GM18909 (cell line): Measurements from ENCODE around the gene EIPR1.

Experiments used
- ATAC-seq: cut with Tn5 transposase; IDR thresholded peaks from one replicate; pipeline ENCODE4 v1.9.1; 2021; ENCODE audit warnings: mild to moderate bottlenecking; ENCODE audit not compliant: unreplicated experiment, poor library complexity

The EIPR1 gene

DNA sequence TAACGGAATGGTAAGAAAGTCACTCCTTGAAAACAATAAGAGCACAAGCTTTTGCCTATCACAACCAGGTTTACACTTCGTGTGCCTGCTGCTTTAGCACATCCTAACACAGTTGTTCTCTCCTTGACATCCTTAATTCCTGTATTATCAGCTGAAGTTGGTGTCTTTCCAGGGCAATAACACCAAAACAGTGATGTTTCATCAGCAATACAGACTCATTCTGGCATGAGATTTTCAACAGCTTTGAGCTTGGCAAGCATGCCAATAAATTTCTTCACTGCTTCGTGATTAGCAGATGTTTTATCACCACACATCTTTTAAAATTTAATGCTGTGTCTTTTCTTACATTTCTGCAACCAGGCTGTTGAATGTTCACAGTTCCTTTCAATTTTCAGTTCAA, 148.4 kb downstream of the EIPR1 start:
- ATAC-seq = no peak

DNA sequence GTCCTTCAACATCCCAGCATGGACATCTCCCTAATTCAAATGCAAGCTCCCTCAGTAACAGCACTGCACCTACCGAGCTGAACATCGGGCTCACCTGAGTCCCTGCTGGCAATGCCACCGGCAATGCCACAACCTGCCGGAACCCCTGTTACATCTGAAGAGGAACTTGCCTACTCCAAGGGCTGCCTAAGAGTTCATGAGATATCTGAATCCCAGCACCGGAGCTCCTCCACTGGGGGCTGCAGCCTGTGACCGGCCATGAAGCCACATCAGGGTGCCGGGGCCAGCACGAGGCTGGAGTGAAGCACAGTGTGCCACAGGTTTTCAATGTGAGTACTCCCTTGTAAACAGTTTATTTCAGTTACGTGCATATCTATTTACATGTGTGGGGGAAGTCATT, 152.9 kb downstream of the EIPR1 start:
- no peak for ATAC-seq

DNA sequence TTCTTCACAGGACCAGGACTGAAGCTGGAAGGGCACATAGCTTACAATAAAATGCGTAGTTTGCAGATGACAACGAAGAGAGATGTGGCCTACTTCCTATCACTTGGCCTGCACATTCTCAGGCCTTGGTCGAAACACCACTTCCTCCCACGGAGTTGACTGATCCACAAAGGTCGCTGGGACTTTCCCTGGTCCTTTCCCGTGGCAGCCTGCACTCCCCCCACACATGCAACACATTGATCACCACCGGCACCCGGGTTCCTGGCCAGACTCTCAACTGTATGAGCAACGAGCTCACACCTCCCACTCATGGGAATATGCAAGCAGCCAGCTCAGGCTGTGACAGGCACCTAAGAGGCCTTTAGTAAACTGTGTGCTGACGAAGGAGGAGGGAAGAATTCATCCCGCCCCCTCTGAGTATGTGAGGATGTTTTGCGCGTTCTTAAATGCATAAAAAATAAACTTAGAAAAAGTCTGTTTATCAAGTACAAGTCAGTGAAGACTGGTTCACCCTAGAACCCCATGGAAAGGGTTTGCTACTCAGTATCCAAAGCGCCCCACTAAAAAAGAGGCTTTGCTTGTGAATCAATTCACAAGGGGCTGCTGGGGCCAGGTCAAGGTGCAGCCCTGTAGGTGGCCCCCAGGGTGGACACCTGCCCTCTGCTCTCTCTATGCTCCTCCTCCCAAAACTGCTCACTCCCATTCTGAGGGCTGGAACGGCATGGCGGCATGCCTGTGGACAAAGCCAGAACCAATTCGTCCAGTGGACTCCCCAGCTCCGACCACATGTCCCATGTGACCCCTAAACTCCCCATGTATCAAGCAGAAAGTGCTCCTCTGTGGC, 154.3 kb downstream of the EIPR1 start:
- peak; percentile 95 for ATAC-seq

DNA sequence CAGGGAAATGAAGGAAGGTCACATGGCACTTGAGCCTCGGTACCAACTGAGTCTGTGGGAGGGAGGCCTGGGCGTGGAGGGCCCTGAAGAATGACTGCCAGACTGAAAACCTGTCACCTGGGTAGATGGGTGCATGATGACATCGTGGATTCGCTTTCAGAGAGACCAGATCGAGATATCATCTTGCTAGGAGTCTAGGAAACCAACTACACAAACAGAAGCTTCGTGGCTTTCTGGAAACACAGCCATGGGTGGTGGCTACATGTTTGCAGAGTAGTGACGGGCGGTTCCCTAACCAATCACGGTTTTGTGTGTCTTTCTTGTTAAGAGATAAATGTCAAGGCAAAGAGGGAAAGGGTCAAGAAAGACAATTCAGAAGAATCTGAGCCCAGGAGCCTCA, 155.0 kb downstream of the EIPR1 start:
- peak; percentile 67 for ATAC-seq

DNA sequence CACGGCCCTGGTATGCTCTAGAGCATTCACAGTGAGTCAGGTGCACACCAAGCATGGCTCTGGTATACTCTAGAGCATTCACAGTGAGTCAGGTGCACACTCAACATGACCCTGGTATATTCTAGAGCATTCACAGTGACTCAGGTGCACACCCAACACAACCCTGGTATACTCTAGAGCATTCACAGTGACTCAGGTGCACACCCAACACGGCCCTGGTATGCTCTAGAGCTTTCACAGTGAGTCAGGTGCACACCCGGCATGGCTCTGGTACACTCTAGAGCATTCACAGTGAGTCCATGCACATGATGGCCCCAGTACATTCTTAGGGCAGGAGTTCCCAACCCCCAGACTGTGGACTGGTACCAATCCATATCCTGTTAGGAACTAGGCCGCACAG, 158.1 kb downstream of the EIPR1 start:
- no peak for ATAC-seq

DNA sequence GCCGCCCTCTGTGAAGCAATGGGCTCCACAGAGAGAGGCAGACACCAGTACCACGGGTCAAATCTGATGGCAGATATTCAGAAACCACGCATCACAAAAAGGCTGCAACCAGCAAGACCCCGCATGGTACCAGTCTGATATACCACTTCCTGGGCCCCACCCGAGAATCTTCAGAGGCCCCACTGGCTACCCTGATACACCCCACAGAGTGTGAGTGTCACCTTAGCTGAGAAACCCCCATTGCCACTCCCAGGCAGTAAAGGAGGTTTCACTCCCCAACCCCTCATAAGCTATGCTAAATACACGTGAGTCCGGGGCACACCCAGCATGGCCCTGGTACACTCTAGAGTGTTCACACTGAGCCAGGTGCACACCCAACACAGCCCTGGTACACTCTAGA, 160.0 kb downstream of the EIPR1 start:
- ATAC-seq = no peak

DNA sequence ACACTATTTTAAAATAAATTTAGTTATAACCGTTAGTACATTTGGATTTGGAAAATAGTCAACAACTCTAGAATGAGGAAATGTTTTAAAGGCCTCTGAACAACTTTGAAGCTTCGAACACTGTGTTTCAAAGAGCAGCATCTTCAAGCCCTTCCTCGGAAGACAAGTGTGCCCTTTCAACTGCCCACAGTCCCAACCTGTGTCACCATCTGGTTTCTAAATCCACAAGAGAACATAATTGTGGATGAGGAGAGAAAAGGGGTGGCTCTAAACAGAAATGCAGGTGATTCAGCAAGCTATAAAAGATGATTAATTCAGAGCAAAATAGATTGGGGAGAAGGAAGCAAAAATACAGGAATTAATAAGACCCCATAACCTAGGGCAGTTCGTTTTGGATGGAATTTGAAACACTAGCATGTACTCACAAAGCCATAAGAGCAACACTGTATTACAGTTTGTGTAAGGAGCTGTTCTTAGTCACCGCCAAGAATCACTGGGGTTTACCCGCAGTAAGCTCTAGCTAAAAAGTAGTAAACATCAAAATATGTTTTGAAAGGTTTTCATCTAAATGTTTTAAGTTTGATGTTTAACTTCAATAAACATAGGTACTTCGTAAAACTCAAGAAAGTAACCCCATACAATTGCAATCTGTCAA, 160.7 kb downstream of the EIPR1 start:
- no peak for ATAC-seq

DNA sequence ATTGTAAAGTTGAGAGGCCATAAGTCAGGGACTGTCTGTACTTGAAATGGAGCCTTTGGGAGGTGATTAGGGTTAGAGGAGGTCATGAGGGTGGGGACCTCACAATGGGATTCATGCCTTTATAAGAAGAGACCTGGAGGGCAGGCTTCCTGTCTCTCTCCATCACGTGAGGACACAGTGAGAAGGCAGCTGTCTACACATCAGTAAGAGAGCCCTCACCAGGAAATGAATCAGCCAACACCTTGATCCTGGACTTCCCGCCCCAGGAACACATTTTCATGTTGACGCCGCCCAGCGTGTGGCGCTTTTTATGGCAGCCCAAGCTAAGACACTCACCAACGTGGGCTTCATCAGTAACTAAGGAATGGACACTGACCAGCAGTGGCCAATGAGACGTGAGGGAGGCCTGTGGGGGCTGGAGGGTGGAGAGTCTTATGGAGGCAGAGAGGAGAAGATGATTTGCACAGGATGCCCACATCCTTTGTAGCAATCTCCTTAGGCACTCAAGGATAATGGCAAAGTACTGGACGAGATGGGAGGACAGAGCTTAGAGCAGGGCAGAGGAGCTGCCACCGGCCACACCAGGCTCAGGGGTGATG, 162.7 kb downstream of the EIPR1 start:
- no peak for ATAC-seq

DNA sequence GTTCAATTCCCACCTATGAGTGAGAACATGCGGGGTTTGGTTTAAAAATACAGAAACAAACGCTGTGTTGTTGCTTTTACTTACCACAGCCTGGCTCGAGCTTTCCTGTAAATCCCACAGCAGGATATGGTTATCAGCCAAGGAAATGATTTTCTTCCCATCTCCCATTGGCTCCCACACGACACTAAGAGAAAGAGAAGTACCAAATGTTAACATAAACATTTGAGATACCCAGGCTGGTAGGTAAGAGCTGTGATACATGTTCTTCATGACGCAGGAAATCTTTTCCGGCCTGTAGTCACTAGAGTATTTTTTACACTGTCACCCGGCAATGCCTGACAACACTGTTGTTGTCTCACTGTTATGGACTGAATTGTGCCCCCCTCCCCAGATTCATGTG, 163.6 kb downstream of the EIPR1 start:
- ATAC-seq = no peak

DNA sequence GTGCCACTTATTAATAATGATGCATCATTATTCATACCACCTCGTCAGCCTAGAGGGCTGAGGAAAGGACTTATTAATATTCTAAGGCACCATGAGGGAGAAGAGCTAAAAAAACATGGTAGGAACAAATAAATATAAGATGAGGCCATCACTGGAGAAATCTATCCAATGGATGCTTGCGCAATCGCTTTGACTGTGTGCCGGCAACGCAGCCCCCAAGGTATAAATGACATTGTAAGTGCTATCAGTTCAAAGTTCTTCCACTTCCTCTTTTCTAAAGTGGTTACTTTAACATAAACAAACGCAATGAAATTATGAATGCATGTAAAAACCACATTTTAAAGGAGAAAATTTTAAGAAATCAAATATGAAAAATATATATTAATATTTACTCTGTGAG, 164.6 kb downstream of the EIPR1 start:
- ATAC-seq = no peak

DNA sequence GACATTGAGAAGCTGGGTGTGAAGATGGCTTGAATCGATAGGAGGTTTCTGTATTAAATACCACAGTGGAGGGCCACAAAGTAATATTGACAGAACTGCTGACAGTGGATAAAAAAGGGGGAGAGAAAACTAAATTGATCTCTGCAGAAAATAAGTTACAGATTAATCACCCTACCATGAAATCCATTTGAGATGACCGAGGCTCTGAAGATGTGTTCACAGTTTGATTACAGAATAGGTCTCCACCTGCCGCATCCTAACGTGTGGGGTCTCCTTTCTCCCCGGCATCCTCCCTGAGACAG, 165.6 kb downstream of the EIPR1 start:
- ATAC-seq = no peak

DNA sequence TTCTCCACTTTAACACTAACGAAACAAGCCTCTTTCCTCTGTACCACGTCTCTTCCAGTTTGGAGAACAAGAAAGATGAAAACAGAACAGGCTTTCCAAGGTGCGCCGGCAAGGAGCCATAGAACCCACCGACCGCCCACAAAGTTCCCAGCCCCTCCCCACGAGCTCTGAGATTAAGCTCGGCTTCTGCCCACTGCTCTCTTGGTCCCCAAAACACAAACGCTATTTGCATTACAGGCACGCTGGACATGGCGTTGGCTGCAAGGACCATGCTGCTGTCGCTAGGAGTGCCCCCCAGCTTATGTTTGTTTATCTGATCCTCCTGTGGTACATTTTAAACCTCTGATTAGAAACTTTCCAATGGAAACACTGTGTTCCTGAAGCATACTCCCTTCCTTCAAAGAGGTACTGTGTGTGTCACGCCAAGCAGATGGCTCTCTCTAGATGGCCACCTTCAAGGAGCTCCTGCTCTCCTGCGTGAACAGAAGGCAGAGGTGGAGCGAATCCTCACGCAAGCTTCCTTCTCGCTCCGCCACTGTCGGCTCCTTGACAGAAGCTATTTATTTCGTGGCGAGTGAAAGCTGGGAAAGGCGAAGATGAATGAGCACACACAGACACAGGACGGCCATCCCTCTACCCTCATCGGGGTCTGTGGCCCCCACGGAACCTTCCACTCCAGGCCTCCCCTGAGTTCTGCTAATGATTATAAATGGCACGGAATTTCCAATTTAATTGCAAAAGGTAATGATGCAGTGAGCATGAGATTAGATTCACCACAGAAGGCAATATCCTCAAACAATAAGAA, 166.2 kb downstream of the EIPR1 start:
- no peak for ATAC-seq

DNA sequence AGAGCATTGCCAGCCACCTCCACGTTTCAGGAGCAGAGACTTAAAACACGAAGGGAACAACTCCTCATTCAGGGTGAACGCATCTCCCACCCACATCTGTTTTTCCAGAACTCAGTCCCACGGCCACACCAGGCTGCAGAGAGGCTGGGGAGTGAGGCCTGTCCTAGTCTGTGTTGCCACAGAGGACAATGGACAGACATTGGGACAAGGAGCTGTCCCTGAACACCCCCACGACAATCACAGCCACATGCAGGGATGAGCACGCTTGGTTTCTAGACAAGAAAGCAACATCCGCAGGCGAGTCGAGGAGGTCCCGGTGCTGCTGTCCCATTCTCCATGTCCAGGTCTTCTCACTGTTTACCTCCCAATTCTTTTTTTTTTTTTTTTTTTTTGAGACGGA, 167.4 kb downstream of the EIPR1 start:
- ATAC-seq = no peak

DNA sequence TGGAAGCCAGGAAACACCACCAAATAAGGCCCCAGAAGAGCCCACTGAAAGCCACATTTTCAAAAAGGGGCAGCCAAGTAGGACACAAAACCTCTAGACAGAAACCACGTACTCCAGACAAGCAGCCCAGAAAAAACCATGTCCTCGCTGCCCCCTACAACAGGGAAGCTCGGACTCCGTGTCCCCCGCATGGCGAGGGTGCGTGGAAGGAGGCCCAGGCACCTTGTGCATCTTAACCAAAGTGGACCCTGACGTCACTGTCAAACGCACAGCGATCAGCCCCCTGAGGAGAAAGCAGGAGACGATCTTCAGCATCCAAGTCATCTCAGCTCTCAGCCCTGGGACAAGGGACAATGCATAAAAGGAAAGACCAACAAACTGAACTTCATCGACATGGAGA, 168.4 kb downstream of the EIPR1 start:
- no peak for ATAC-seq

DNA sequence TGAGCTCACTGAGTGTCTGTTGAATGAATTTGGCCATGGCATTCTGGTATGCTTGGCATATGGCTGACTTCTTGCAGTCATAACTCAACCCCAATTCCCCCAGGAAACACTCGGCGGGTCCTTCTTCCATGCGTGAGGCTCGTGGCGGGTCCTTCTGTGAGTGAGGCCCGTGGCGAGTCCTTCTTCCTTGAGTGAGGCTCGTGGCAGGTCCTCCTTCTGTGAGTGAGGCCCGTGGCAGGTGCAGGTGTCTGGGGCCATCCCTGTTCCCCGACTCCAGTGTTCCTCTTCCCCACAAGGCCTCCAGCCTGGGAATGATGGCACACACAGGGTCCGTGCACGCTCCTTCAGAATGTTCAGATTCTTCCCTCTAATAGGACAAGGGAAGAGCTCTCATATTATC, 169.0 kb downstream of the EIPR1 start:
- no peak for ATAC-seq

DNA sequence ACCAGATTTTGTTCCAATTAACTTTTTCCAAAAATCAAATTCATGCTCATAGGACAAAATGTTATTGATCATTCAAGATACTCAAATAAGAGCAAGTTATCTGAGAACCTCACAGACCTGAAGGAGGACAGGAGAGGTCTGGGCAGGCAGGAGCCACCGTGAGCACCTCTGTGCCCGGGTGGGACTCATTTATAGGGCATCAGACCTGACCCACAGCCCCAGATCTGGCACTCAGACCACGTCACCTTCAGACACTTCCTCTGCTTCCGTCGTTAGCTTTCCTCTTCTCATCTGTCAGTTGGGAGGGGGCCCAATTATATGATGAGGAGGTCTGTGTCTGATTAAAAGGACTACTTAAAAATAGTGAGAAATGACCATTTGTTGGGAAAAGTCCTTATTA, 169.4 kb downstream of the EIPR1 start:
- no peak for ATAC-seq

DNA sequence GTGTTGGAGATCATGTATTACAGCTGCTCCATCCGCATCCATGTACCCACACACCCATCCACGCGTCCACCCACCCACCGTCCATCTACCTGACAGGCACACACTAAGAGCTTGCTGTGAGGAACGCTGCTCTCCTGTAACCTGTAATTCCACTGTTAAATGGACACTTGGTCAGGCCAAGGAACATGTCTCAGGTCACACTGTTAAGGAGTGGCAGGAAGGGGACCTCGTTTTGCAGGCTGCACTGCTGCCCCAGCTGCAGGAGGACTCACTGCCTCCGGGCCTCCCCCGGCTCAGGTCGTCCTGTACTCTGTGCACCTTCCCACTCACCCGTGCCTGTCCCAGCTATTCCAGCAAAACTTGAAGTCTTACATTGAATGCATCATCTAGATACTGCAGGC, 170.5 kb downstream of the EIPR1 start:
- no peak for ATAC-seq

DNA sequence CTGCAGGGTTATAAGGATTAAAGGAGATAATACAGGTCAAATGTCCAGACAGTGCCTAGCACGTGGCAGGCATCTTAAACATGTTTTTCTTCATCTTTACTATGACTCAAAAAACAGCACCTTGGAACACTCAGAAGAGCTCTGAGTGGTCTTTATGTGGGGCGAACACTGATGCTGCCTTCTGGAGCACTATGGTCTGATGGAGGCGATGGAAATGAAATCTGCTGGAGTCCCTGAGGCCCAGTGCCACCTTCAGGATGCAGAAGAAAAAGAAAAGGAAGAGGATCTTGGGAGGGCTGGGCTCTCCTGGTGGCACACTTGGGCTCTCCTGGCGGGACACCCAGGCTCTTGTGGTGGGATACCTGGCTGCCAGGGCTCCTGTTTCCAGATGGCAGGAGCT, 171.8 kb downstream of the EIPR1 start:
- no peak for ATAC-seq

DNA sequence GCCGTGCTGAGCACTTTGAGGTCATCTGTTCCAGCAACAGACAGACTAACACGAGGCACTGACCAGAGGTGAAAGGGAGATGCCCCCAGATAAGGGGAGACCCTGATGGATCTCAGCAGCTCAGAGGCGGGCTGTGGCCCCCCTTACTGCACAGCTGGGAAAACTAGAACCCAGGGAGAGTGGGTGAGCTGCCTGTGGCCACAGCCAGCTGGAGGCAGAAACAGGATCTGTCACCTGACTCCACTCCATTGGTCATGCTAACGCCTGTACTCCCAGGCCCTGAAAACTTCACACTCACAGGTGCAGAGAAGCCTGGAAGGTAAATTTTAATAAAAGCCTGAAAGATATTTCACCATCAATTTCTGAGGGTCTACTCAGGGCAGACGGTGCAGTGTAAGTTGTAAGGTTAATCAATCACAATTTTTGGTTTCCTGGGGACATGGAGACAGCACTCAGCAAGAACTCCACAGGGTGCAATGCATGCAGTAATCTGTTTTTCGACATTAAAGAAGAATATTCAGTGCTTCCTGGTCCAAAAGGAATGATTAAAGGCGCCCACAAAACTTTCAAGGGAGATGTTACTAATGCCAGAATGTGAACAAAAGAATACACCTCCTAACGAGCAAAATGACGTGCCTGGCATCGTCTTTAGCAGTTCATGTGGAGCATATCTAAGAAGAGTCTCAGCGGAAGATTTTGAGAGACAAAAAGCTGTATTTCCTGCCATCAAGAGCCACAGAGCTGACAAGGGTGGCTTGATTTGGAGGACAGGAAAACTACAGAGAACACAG, 173.4 kb downstream of the EIPR1 start:
- no peak for ATAC-seq

DNA sequence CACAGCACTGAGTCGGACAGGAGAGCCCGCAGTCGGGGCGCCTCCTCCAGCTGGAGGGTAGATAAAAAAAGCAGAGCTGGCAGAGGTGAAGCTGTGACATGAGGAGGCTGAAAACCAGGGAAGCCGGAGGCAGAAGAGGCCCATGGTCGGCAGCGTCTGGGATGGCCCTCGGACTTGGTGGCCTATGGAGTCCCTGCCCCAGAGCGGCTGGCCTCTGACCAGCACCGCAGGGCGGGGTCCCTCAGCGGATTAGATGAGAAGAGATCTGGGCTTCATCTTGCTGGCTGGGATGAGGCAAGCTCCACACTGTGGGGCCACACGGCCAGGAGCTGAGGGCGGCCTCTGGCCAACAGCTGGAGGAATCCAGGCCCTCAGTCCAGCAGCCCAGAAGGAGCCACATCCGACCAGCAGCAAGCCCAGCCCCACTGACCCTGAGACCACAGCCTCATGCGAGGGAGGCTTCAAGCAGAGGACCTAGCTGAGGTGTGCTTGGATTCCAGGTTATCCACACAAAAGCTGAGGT, 174.1 kb downstream of the EIPR1 start:
- no peak for ATAC-seq
